Uterus (tissue), 4 donors: ENCODE data around the gene CKM. TPM values are rescaled to one million over a fixed set of nuclear protein-coding genes. Genes with fewer than 3 reads are reported as not detected.
"Not testable (repeated sequence)": the region's sequence is repeated elsewhere in the genome, so short reads cannot be mapped to it uniquely, and the experiment has no call there.

ENCODE experiments used
- DNase-seq, 2 donors: peaks; one replicate each; pipeline ENCODE4 v3.0.0-alpha.2; 2019 to 2020
- H3K27ac ChIP-seq, 2 donors: fragments of 200-600 bp; sonication (generic); 1 replicate in 1 of 2; 2 replicates in 1 of 2; pipeline ENCODE4 v1.5.1; 2016 to 2018
- H3K27me3 ChIP-seq, 2 donors: fragments of 200-600 bp; sonication (generic); one replicate each; pipeline ENCODE4 v1.5.1; 2018 to 2019; ENCODE audit warnings: control low read depth in 1 of 2
- H3K36me3 ChIP-seq, 2 donors: fragments of 200-600 bp; sonication (generic); one replicate each; pipeline ENCODE4 v1.5.1; 2019; ENCODE audit warnings: control low read depth in 1 of 2
- H3K4me1 ChIP-seq, 2 donors: fragments of 200-600 bp; sonication (generic); one replicate each; pipeline ENCODE4 v1.5.1; 2018 to 2019; ENCODE audit warnings: control low read depth in 1 of 2
- H3K4me3 ChIP-seq, 2 donors: fragments of 200-600 bp; sonication (generic); 1 replicate in 1 of 2; 2 replicates in 1 of 2; pipeline ENCODE4 v1.5.1; 2018 to 2019; ENCODE audit warnings: mild to moderate bottlenecking in 1 of 2
- H3K9me3 ChIP-seq, 2 donors: fragments of 200-600 bp; sonication (generic); one replicate each; pipeline ENCODE4 v1.5.1; 2019; ENCODE audit warnings: control low read depth in 1 of 2
- POLR2A ChIP-seq, 2 donors: fragments of 450-650 bp; IDR thresholded peaks; one replicate each; pipeline ENCODE4 v1.6.1; 2016; ENCODE audit warnings: antibody characterized with exemption in 2 of 2, mild to moderate bottlenecking in 1 of 2, moderate library complexity in 1 of 2
- intact Hi-C: fragments of 100-400 bp; cut with DNase I; formaldehyde crosslinking; loops from one replicate; pipeline ENCODE4 v1.15.1; 2023; ENCODE audit warnings: low total_unique reads
- total RNA-seq, 4 donors: library from RNA; depleted of rRNA in 3 of 4; stranded (reverse); fragments of >200 nt in 3 of 4; gene quantifications; one replicate each; pipeline versions ENCODE4 v1.1.0 to v1.2.4, GENCODE V29; 2014 to 2023
- TF ChIP-seq, protein P1 (sequence below), 4 experiments: fragments of 200-600 bp in 2 of 4; fragments of 450-650 bp in 2 of 4; sonication (generic) in 2 of 4; IDR thresholded peaks; one replicate each; pipeline ENCODE4 v1.5.1; 2016 to 2019; ENCODE audit warnings: antibody characterized with exemption in 4 of 4, mild to moderate bottlenecking in 2 of 4, moderate library complexity in 1 of 4
- donor health status: DM: yes; HTN: yes; CAD: no.

CKM gene
- total RNA-seq, 4 donors from 2014 or later: 1.1 to 2.5 TPM; not detected in 2

- Histone ChIP-seq H3K27ac (no peak overlapping the region), H3K36me3 (no peaks in the 10 kb centered on the region), H3K4me1 (no peaks in the 10 kb centered on the region), H3K9me3 (no peaks in the 10 kb centered on the region), H3K4me3 (no peak overlapping the region), H3K27me3 (no peaks in the 10 kb centered on the region)
- DNase-seq: no peak
- TF ChIP-seq, protein P1, sequence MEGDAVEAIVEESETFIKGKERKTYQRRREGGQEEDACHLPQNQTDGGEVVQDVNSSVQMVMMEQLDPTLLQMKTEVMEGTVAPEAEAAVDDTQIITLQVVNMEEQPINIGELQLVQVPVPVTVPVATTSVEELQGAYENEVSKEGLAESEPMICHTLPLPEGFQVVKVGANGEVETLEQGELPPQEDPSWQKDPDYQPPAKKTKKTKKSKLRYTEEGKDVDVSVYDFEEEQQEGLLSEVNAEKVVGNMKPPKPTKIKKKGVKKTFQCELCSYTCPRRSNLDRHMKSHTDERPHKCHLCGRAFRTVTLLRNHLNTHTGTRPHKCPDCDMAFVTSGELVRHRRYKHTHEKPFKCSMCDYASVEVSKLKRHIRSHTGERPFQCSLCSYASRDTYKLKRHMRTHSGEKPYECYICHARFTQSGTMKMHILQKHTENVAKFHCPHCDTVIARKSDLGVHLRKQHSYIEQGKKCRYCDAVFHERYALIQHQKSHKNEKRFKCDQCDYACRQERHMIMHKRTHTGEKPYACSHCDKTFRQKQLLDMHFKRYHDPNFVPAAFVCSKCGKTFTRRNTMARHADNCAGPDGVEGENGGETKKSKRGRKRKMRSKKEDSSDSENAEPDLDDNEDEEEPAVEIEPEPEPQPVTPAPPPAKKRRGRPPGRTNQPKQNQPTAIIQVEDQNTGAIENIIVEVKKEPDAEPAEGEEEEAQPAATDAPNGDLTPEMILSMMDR (IDR thresholded peaks at IDR 0.05): no peak
- TF ChIP-seq POLR2A (IDR thresholded peaks at IDR 0.05): no peak
- intact Hi-C loops: no loop called here
Observed at GRCh38 chr19:45271098-45271734, 51.5 kb downstream of the CKM start.

- H3K9me3 ChIP-seq, H3K27ac ChIP-seq, DNase-seq, H3K27me3 ChIP-seq, intact Hi-C loops, H3K4me3 ChIP-seq, H3K4me1 ChIP-seq, H3K36me3 ChIP-seq: not testable (repeated sequence)
Observed at GRCh38 chr19:45269939-45270338, 52.7 kb downstream of the CKM start.

DNA sequence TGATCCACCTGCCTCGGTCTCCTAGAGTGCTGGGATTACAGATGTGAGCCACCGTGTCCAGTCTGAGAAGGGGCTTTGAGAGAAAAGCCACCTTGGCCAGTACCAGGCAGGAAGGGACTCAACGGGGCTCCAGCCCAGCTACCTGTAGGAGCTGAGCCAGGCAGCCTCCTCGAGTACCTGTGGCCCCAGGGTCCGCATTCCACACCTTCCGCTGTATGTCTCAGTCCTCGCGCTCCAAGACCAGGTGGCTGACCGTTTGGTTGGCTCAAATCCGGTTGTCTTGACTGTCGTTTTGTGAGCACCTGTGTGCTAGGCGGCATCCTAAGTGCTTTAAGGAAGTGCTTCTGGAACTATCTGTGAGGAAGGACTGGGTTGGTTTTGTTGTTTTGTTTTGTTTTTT lies 55.4 kb downstream of the CKM start:
- H3K27me3 ChIP-seq: no peaks in the 10 kb centered on the region
- no peaks in the 10 kb centered on the region for H3K4me1 ChIP-seq
- no peak overlapping the region for H3K27ac ChIP-seq
- TF ChIP-seq, protein P1 (IDR thresholded peaks at IDR 0.05): no peak
- no peak for TF ChIP-seq POLR2A (IDR thresholded peaks at IDR 0.05)
- DNase-seq: no peak
- intact Hi-C loops: no loop called here
- no peaks in the 10 kb centered on the region for H3K36me3 ChIP-seq
- H3K9me3 ChIP-seq: no peaks in the 10 kb centered on the region
- no peak overlapping the region for H3K4me3 ChIP-seq

DNA sequence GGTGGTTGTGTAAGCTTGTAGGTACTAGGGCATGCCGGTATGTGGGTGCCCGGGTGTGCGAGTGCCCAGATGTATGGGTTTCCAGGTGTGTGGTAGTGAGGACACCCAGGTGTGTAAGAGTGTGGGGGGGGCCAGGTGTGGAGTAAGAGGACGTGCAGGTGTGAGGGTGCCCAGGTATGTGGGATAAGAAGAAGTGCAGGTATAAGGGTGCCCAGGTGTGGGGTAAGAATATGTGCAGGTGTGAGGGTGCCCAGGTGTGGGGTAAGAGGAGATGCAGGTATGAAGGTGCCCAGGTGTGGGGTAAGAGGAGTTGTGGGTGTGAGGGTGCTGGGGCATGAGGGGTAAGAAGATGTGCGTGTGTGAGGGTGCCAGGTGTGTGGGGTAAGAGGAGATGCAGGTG lies 57.3 kb downstream of the CKM start:
- no peaks in the 10 kb centered on the region for H3K36me3 ChIP-seq
- intact Hi-C loops: no loop called here
- TF ChIP-seq, protein P1 (IDR thresholded peaks at IDR 0.05): no peak

DNA sequence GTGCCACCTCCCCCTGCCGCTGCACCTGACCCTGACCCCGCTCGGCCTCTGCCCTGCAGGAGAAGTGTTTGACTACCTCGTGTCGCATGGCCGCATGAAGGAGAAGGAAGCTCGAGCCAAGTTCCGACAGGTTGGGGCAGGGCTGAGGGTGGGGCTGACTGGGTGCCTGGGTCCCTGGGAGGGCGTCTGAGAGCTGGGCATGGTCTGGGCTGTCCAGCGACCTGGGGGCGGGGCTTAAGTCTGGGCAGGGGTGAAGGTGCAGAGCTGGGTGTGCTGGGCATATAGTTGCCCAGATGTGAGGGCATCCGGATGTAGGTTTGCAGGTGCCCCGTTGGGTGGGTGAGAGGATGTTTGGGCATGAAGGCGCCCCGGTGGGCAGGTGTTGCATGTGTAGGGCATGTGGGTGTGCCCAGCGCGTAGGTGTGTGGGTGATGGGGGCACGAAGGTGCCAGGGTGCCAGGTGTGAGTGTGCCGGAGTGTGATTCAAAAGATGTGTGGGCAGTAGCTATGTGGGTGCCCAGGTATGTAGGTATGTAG lies 57.8 kb downstream of the CKM start:
- H3K27ac ChIP-seq: no peak overlapping the region
- no peaks in the 10 kb centered on the region for H3K4me1 ChIP-seq
- no peaks in the 10 kb centered on the region for H3K36me3 ChIP-seq
- no peak overlapping the region for H3K4me3 ChIP-seq
- H3K9me3 ChIP-seq: no peaks in the 10 kb centered on the region
- intact Hi-C loops: no loop called here
- DNase-seq: no peak
- no peak for TF ChIP-seq POLR2A (IDR thresholded peaks at IDR 0.05)
- TF ChIP-seq, protein P1 (IDR thresholded peaks at IDR 0.05): no peak
- H3K27me3 ChIP-seq: no peaks in the 10 kb centered on the region

More for the DNA sequence above, 57.3 kb downstream of the CKM start:
- H3K9me3 ChIP-seq: no peaks in the 10 kb centered on the region
- no peak overlapping the region for H3K4me3 ChIP-seq
- no peaks in the 10 kb centered on the region for H3K27me3 ChIP-seq
- H3K27ac ChIP-seq: no peak overlapping the region
- no peak for DNase-seq
- H3K4me1 ChIP-seq: no peaks in the 10 kb centered on the region
